PC-3 (cell line): ENCODE results near the gene PXK.

Source experiments
- EZH2 ChIP-seq: fragments of 300-600 bp; sonication (generic); IDR thresholded peaks from one replicate; pipeline ENCODE4 v1.6.1; 2017; ENCODE audit warnings: antibody characterized with exemption, mild to moderate bottlenecking, low read length; ENCODE audit not compliant: unreplicated experiment
- TF ChIP-seq, protein P1 (sequence below): fragments of 300-600 bp; sonication (generic); conservative IDR thresholded peaks from 2 replicates; pipeline ENCODE4 v1.5.1; 2017; ENCODE audit warnings: antibody characterized with exemption, low read depth, mild to moderate bottlenecking, low read length

DNA sequence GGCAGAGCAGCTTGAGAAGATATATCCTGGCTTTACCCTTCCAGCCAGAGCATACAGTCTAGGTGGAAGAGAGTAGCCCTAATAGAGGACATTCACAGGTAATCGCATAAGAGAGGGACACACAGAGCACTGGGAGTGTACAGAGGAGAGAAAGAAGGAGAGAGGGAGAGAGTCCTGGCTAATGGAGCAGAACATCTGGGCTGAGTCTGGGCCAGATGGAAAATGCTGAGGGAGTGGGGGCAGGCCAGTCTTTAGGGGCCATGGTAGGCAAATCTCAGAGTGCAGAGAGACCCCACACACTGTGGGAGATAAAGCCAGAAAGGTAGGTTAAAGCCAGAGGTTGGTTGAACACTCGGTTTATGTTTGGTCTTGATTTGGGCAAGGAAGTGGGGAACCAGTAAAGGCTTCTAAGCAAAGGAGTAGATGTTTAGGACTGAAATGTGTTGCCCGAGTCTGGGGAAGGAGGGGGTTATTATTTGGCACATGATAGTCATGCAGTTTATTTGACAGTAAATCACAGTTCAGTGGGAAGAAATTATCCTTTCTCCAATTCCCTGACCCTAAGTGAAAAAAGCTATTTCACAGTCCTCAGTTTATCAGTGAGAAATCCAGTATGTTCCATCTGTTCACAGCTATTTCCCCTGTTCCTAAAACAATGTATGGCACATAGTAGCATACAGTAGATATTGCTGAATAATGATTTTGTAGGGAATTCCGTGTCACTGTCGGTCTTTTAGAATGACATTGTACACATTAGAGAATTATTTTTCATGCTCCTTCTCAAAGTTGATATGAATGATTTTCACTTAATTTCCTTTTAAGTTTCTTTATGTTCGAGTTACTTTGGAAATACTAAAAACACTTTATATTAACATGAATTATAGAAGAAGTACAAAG, 55.2 kb downstream of the PXK start:
- TF ChIP-seq, protein P1, sequence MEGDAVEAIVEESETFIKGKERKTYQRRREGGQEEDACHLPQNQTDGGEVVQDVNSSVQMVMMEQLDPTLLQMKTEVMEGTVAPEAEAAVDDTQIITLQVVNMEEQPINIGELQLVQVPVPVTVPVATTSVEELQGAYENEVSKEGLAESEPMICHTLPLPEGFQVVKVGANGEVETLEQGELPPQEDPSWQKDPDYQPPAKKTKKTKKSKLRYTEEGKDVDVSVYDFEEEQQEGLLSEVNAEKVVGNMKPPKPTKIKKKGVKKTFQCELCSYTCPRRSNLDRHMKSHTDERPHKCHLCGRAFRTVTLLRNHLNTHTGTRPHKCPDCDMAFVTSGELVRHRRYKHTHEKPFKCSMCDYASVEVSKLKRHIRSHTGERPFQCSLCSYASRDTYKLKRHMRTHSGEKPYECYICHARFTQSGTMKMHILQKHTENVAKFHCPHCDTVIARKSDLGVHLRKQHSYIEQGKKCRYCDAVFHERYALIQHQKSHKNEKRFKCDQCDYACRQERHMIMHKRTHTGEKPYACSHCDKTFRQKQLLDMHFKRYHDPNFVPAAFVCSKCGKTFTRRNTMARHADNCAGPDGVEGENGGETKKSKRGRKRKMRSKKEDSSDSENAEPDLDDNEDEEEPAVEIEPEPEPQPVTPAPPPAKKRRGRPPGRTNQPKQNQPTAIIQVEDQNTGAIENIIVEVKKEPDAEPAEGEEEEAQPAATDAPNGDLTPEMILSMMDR = no peak
- TF ChIP-seq EZH2 = no peak
